ENCODE measurements around the gene PDE6G. TPM values are rescaled to one million over a fixed set of nuclear protein-coding genes. Genes with fewer than 3 reads are reported as not detected.

PDE6G gene
- total and polyA plus RNA-seq, 2 of the 13 experiments (the other 11 are each of a cell fraction or from before 2014, with no cell fraction given) = 1.4 to 6.7 TPM

GRCh38 chr17:81601525-81602120 lies 54.7 kb downstream of the PDE6G start:
- ChIA-PET CTCF (ENCODE audit: low intra/inter-chr PET ratio, low total read pairs) (interaction anchor here (1.1 to 2.1 kb wide), 3 partner anchors 43 to 348 kb away, joined by 3 to 12 read pairs (median 12); no protein-coding TSS in a partner anchor), POLR2A (interaction anchor here (0.6 to 1.2 kb wide), 3 partner anchors 14 to 113 kb away, joined by 3 to 4 read pairs (median 4); partner anchors contain the start of gene FAAP100)
- no TSS peak for BruUV-seq (replicated peaks)
- ATAC-seq (peak; percentile 94), FAIRE-seq (peak; percentile 73), DNase-seq (ENCODE audit: low spot score) (peak; percentile 62)
- in situ Hi-C loops (cut with HindIII; ENCODE audit: extremely low pct_ligation_motif_present, low pct_unique_long_range_greater_than_20kb) = no loop called here
- Histone ChIP-seq H3K27ac (ENCODE audit: extremely low read length, insufficient read depth, low read length) (no peak overlapping the region), H3K9me3 (ENCODE audit: low read length) (no peaks in the 10 kb centered on the region), H3K4me2 (ENCODE audit: low read depth, low read length) (no peak overlapping the region), H3K9ac (ENCODE audit: insufficient read depth, low read depth, low read length) (no peak overlapping the region), H3K4me1 (ENCODE audit: insufficient read depth, low read length) (no peaks in the 10 kb centered on the region), H3K79me2 (ENCODE audit: insufficient read depth, low read length) (no peaks in the 10 kb centered on the region), H3K4me3 (replicated peaks in 1 of 3; ENCODE audit: insufficient read depth in 1 of 3, low read depth in 2 of 3, low read length in 3 of 3) (no peak overlapping the region), H4K20me1 (ENCODE audit: insufficient read depth, low read length) (0 out of 2 replicates have a peak, but pooled peaks cover 10% of the 10 kb centered on the region), H3K27me3 (ENCODE audit: control insufficient read depth in 1 of 2, insufficient read depth in 2 of 2, low read length in 2 of 2) (no peaks in the 10 kb centered on the region), H3K36me3 (replicated peaks in 1 of 2; ENCODE audit: control insufficient read depth in 1 of 2, insufficient read depth in 2 of 2, low read length in 2 of 2) (peaks cover 32 to 70% of the 10 kb centered on the region in 2 experiments), H2AFZ (ENCODE audit: low read length) (no peak overlapping the region)
- WGBS (ENCODE audit: low lambda C conversion rate) = 54% methylated on average over 9 of the region's 9 CpGs
- intact Hi-C loops (cut with micrococcal nuclease; ENCODE audit: unreplicated experiment) = loop anchor here (1.0 to 2.0 kb wide), 3 partner anchors 43 to 348 kb away; no protein-coding TSS in a partner anchor
- TF ChIP-seq, protein P1, sequence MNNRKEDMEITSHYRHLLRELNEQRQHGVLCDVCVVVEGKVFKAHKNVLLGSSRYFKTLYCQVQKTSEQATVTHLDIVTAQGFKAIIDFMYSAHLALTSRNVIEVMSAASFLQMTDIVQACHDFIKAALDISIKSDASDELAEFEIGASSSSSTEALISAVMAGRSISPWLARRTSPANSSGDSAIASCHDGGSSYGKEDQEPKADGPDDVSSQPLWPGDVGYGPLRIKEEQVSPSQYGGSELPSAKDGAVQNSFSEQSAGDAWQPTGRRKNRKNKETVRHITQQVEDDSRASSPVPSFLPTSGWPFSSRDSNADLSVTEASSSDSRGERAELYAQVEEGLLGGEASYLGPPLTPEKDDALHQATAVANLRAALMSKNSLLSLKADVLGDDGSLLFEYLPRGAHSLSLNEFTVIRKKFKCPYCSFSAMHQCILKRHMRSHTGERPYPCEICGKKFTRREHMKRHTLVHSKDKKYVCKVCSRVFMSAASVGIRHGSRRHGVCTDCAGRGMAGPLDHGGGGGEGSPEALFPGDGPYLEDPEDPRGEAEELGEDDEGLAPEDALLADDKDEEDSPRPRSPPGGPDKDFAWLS (CRISPR knock-in tag; IDR thresholded peaks at IDR 0.05; ENCODE audit: borderline replicate concordance) = no peak
- TF ChIP-seq, protein P2, sequence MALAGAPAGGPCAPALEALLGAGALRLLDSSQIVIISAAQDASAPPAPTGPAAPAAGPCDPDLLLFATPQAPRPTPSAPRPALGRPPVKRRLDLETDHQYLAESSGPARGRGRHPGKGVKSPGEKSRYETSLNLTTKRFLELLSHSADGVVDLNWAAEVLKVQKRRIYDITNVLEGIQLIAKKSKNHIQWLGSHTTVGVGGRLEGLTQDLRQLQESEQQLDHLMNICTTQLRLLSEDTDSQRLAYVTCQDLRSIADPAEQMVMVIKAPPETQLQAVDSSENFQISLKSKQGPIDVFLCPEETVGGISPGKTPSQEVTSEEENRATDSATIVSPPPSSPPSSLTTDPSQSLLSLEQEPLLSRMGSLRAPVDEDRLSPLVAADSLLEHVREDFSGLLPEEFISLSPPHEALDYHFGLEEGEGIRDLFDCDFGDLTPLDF (CRISPR knock-in tag; IDR thresholded peaks at IDR 0.05) = no peak
- peak; percentile 83 for TF ChIP-seq STAG1 (CRISPR knock-in tag; IDR thresholded peaks at IDR 0.05)
- TF ChIP-seq RAD51 (IDR thresholded peaks at IDR 0.05; ENCODE audit: borderline replicate concordance) = no peak
- TF ChIP-seq FOXA1 (IDR thresholded peaks at IDR 0.05) = no peak
- no peak for TF ChIP-seq FOXA1 (CRISPR knock-in tag; IDR thresholded peaks at IDR 0.05)
- peak; percentile 54; the same call in 1 of the 2 replicates for TF ChIP-seq RAD21 (CRISPR knock-in tag; IDR thresholded peaks at IDR 0.05)
- TF ChIP-seq RELA (CRISPR knock-in tag; IDR thresholded peaks at IDR 0.05) = no peak
- TF ChIP-seq, protein P3, sequence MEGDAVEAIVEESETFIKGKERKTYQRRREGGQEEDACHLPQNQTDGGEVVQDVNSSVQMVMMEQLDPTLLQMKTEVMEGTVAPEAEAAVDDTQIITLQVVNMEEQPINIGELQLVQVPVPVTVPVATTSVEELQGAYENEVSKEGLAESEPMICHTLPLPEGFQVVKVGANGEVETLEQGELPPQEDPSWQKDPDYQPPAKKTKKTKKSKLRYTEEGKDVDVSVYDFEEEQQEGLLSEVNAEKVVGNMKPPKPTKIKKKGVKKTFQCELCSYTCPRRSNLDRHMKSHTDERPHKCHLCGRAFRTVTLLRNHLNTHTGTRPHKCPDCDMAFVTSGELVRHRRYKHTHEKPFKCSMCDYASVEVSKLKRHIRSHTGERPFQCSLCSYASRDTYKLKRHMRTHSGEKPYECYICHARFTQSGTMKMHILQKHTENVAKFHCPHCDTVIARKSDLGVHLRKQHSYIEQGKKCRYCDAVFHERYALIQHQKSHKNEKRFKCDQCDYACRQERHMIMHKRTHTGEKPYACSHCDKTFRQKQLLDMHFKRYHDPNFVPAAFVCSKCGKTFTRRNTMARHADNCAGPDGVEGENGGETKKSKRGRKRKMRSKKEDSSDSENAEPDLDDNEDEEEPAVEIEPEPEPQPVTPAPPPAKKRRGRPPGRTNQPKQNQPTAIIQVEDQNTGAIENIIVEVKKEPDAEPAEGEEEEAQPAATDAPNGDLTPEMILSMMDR (CRISPR knock-in tag; IDR thresholded peaks at IDR 0.05) = peak; percentile 84
- no peak for TF ChIP-seq ZNF329 (CRISPR knock-in tag; IDR thresholded peaks at IDR 0.05; ENCODE audit: low read depth)
- TF ChIP-seq ZNF547 (CRISPR knock-in tag; IDR thresholded peaks at IDR 0.05) = no peak
- TF ChIP-seq BCL6 (CRISPR knock-in tag; IDR thresholded peaks at IDR 0.05) = 0 out of 2 replicates have a peak, but pooled peaks have one; percentile 14
- no peak for TF ChIP-seq ZNF263 (CRISPR knock-in tag; IDR thresholded peaks at IDR 0.05)
- TF ChIP-seq ZNF607 (CRISPR knock-in tag; IDR thresholded peaks at IDR 0.05; ENCODE audit: borderline replicate concordance) = no peak
- 0 out of 2 replicates have a peak, but pooled peaks have one; percentile 9 for TF ChIP-seq ZNF331 (CRISPR knock-in tag; IDR thresholded peaks at IDR 0.05)
- peak; percentile 54; the same call in 1 of the 2 replicates for TF ChIP-seq IRF2 (CRISPR knock-in tag; IDR thresholded peaks at IDR 0.05)
- TF ChIP-seq RBM22 (optimal IDR thresholded peaks at IDR 0.05; ENCODE audit: low read length) = peak; percentile 67
- TF ChIP-seq, protein P4, sequence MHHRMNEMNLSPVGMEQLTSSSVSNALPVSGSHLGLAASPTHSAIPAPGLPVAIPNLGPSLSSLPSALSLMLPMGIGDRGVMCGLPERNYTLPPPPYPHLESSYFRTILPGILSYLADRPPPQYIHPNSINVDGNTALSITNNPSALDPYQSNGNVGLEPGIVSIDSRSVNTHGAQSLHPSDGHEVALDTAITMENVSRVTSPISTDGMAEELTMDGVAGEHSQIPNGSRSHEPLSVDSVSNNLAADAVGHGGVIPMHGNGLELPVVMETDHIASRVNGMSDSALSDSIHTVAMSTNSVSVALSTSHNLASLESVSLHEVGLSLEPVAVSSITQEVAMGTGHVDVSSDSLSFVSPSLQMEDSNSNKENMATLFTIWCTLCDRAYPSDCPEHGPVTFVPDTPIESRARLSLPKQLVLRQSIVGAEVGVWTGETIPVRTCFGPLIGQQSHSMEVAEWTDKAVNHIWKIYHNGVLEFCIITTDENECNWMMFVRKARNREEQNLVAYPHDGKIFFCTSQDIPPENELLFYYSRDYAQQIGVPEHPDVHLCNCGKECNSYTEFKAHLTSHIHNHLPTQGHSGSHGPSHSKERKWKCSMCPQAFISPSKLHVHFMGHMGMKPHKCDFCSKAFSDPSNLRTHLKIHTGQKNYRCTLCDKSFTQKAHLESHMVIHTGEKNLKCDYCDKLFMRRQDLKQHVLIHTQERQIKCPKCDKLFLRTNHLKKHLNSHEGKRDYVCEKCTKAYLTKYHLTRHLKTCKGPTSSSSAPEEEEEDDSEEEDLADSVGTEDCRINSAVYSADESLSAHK (CRISPR knock-in tag; IDR thresholded peaks at IDR 0.05; ENCODE audit: borderline replicate concordance) = no peak
- TF ChIP-seq PPARG (CRISPR knock-in tag; conservative IDR thresholded peaks at IDR 0.05) = 0 out of 2 replicates have a peak, but pooled peaks have one; percentile 38
